ENCODE results near the gene HMG20B. TPM values are rescaled to one million over a fixed set of nuclear protein-coding genes. Genes with fewer than 3 reads are reported as not detected.
"Not testable (repeated sequence)": the region's sequence is repeated elsewhere in the genome, so short reads cannot be mapped to it uniquely, and the experiment has no call there.

Gene HMG20B
- polyA plus RNA-seq (ENCODE audit: insufficient read length): 76.6 TPM
- long read RNA-seq, donor 1, transcript HMG20B-202 (10 exons, 1,596 nt): major isoform, 49 of 89 reads
- long read RNA-seq, donor 1, transcript HMG20B-209 (3 exons, 806 nt): minor isoform, 7 of 89 reads
- long read RNA-seq, donor 1, partial matches to known transcripts: 31 of 89 reads
- long read RNA-seq, donor 1, other reads (novel, unspliced or antisense): 0 of 89 reads
- long read RNA-seq, donor 2, transcript HMG20B-209 (3 exons, 806 nt): minor isoform, 6 of 62 reads
- long read RNA-seq, donor 2, transcript HMG20B-202 (10 exons, 1,596 nt): major isoform, 31 of 62 reads
- long read RNA-seq, donor 2, partial matches to known transcripts: 25 of 62 reads
- long read RNA-seq, donor 2, other reads (novel, unspliced or antisense): 0 of 62 reads
- long read RNA-seq, donor 3, transcript HMG20B-202 (10 exons, 1,596 nt): major isoform, 19 of 30 reads
- long read RNA-seq, donor 3, partial matches to known transcripts: 8 of 30 reads
- long read RNA-seq, donor 3, other reads (novel, unspliced or antisense): 0 of 30 reads
- long read RNA-seq, donor 4, transcript HMG20B-202 (10 exons, 1,596 nt): major isoform, 5 of 6 reads
- long read RNA-seq, donor 4, partial matches to known transcripts: 0 of 6 reads
- long read RNA-seq, donor 4, other reads (novel, unspliced or antisense): 0 of 6 reads
- long read RNA-seq, donor 5, transcript HMG20B-202 (10 exons, 1,596 nt): major isoform, 49 of 92 reads
- long read RNA-seq, donor 5, transcript HMG20B-209 (3 exons, 806 nt): minor isoform, 8 of 92 reads
- long read RNA-seq, donor 5, partial matches to known transcripts: 18 of 92 reads
- long read RNA-seq, donor 5, other reads (novel, unspliced or antisense): 13 of 92 reads
- long read RNA-seq, donor 6, transcript HMG20B-209 (3 exons, 806 nt): minor isoform, 5 of 92 reads
- long read RNA-seq, donor 6, transcript HMG20B-202 (10 exons, 1,596 nt): major isoform, 36 of 92 reads
- long read RNA-seq, donor 6, partial matches to known transcripts: 48 of 92 reads
- long read RNA-seq, donor 6, other reads (novel, unspliced or antisense): 0 of 92 reads
- long read RNA-seq, donor 7, transcript HMG20B-202 (10 exons, 1,596 nt): major isoform, 39 of 66 reads
- long read RNA-seq, donor 7, transcript HMG20B-209 (3 exons, 806 nt): minor isoform, 5 of 66 reads
- long read RNA-seq, donor 7, partial matches to known transcripts: 13 of 66 reads
- long read RNA-seq, donor 7, other reads (novel, unspliced or antisense): 5 of 66 reads
- long read RNA-seq, donor 8, transcript HMG20B-202 (10 exons, 1,596 nt): major isoform, 10 of 20 reads
- long read RNA-seq, donor 8, partial matches to known transcripts: 5 of 20 reads
- long read RNA-seq, donor 8, other reads (novel, unspliced or antisense): 0 of 20 reads

GRCh38 chr19:3572855-3573161 lies at the start of gene HMG20B:
TSS of gene HMG20B (plus strand) at chr19:3572944. CDS start at chr19:3573310, 366 bp downstream.
- DNase-seq: no peak

- no peak for DNase-seq
Observed at GRCh38 chr19:3523361-3524077, 49.2 kb upstream of the HMG20B start.

GRCh38 chr19:3524078-3524842 lies 48.5 kb upstream of the HMG20B start:
- no peak for DNase-seq

- no peak for DNase-seq
Observed at GRCh38 chr19:3524904-3525451, 47.8 kb upstream of the HMG20B start.

GRCh38 chr19:3526507-3527237 lies 46.1 kb upstream of the HMG20B start:
- DNase-seq: no peak

- DNase-seq: no peak
Observed at GRCh38 chr19:3527238-3527910, 45.4 kb upstream of the HMG20B start.

GRCh38 chr19:3528080-3528479 lies 44.7 kb upstream of the HMG20B start:
- no peak for DNase-seq

GRCh38 chr19:3528539-3529211 lies 44.1 kb upstream of the HMG20B start:
- no peak for DNase-seq

GRCh38 chr19:3529299-3529698 lies 43.4 kb upstream of the HMG20B start:
- not testable (repeated sequence) for DNase-seq

- no peak for DNase-seq
Observed at GRCh38 chr19:3530389-3530788, 42.4 kb upstream of the HMG20B start.

- DNase-seq: no peak
Observed at GRCh38 chr19:3531716-3532115, 41.0 kb upstream of the HMG20B start.

- DNase-seq: no peak
Observed at GRCh38 chr19:3532154-3532786, 40.5 kb upstream of the HMG20B start.

- no peak for DNase-seq
Observed at GRCh38 chr19:3533033-3533432, 39.7 kb upstream of the HMG20B start.

GRCh38 chr19:3533563-3534216 lies 39.1 kb upstream of the HMG20B start:
- no peak for DNase-seq

- DNase-seq: no peak
Observed at GRCh38 chr19:3534375-3535234, 38.1 kb upstream of the HMG20B start.

- no peak for DNase-seq
Observed at GRCh38 chr19:3535235-3535535, 37.6 kb upstream of the HMG20B start.

- DNase-seq: no peak
Observed at GRCh38 chr19:3535563-3535965, 37.2 kb upstream of the HMG20B start.

All from left kidney (tissue), 8 donors.